Parathyroid adenoma (tissue), 2 donors: ENCODE data around the gene H19.

Source experiments
- H2AFZ ChIP-seq: fragments of 300-600 bp; sonication (generic); one replicate; pipeline ENCODE4 v1.7.0; 2017; ENCODE audit warnings: antibody characterized with exemption, mild to moderate bottlenecking
- H3K27ac ChIP-seq: fragments of 300-600 bp; sonication (generic); one replicate; pipeline ENCODE4 v1.7.0; 2017
- H3K27me3 ChIP-seq: fragments of 300-600 bp; sonication (generic); one replicate; pipeline ENCODE4 v1.7.0; 2017; ENCODE audit warnings: low read length; ENCODE audit not compliant: control insufficient read depth, insufficient read depth
- H3K36me3 ChIP-seq: fragments of 300-600 bp; sonication (generic); one replicate; pipeline ENCODE4 v1.7.0; 2017; ENCODE audit warnings: low read length; ENCODE audit not compliant: control insufficient read depth, insufficient read depth
- H3K4me1 ChIP-seq: fragments of 300-600 bp; sonication (generic); one replicate; pipeline ENCODE4 v1.7.0; 2017; ENCODE audit warnings: control low read depth
- H3K4me2 ChIP-seq: fragments of 300-600 bp; sonication (generic); one replicate; pipeline ENCODE4 v1.7.0; 2017; ENCODE audit warnings: low read length
- H3K4me3 ChIP-seq: fragments of 300-600 bp; sonication (generic); one replicate; pipeline ENCODE4 v1.7.0; 2017; ENCODE audit warnings: low read depth, low read length
- H3K79me2 ChIP-seq: fragments of 300-600 bp; sonication (generic); one replicate; pipeline ENCODE4 v1.7.0; 2017; ENCODE audit warnings: control low read depth
- H3K9ac ChIP-seq: fragments of 300-600 bp; sonication (generic); one replicate; pipeline ENCODE4 v1.7.0; 2017; ENCODE audit warnings: mild to moderate bottlenecking
- H3K9me3 ChIP-seq: fragments of 300-600 bp; sonication (generic); one replicate; pipeline ENCODE4 v1.7.0; 2017; ENCODE audit warnings: low read length; ENCODE audit not compliant: control insufficient read depth
- CTCF ChIP-seq: fragments of 300-600 bp; sonication (generic); IDR thresholded peaks from one replicate; pipeline ENCODE4 v1.7.0; 2017; ENCODE audit warnings: antibody characterized with exemption, mild to moderate bottlenecking
- donor health status: primary hyperparathyroidism.

The H19 gene

GRCh38 chr11:2036863-2037486 is 39.3 kb upstream of the H19 start:
- H3K27me3 ChIP-seq = no peaks in the 10 kb centered on the region
- no peak overlapping the region for H3K4me3 ChIP-seq
- no peaks in the 10 kb centered on the region for H3K4me1 ChIP-seq
- no peak overlapping the region for H3K4me2 ChIP-seq
- H2AFZ ChIP-seq = no peak overlapping the region
- no peak overlapping the region for H3K27ac ChIP-seq
- H3K9me3 ChIP-seq = no peaks in the 10 kb centered on the region
- H3K36me3 ChIP-seq = no peaks in the 10 kb centered on the region
- H3K79me2 ChIP-seq = no peaks in the 10 kb centered on the region
- TF ChIP-seq CTCF = no peak
- H3K9ac ChIP-seq = no peak overlapping the region

DNA sequence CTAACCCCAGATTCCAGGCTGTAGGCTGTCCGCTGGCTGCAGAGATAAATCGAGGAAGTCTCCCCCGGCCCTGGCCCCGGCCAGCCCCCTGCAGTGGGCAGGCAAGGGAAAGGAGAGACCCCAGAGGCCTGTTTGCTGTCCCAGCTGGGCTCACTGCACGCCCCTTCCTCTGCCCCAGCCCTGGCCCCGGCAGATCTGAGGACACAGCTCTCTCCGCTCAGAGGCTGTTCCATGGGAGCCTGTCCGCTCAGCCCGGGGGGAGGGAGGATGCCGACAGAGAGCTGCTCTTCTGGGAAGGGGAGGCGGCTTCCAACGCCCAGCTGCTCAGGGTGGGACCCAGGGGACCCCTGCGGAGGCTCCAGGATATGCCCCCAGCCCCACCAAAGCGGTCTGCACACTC is 37.7 kb upstream of the H19 start:
- Histone ChIP-seq H3K79me2 (no peaks in the 10 kb centered on the region), H3K4me1 (no peaks in the 10 kb centered on the region), H3K4me3 (no peak overlapping the region), H3K27me3 (no peaks in the 10 kb centered on the region), H2AFZ (no peak overlapping the region), H3K9ac (no peak overlapping the region), H3K27ac (no peak overlapping the region), H3K36me3 (no peaks in the 10 kb centered on the region), H3K4me2 (no peak overlapping the region), H3K9me3 (no peaks in the 10 kb centered on the region)
- no peak for TF ChIP-seq CTCF

- Histone ChIP-seq H3K27me3 (no peaks in the 10 kb centered on the region), H3K27ac (no peak overlapping the region), H3K4me1 (no peaks in the 10 kb centered on the region), H3K36me3 (no peaks in the 10 kb centered on the region), H3K79me2 (no peaks in the 10 kb centered on the region), H3K9me3 (no peaks in the 10 kb centered on the region), H2AFZ (no peak overlapping the region), H3K4me2 (no peak overlapping the region), H3K4me3 (no peak overlapping the region), H3K9ac (no peak overlapping the region)
- TF ChIP-seq CTCF = no peak
Measured at GRCh38 chr11:2031058-2031457, 33.4 kb upstream of the H19 start.

GRCh38 chr11:2027708-2028107 is 30.1 kb upstream of the H19 start:
- no peak for TF ChIP-seq CTCF
- Histone ChIP-seq H3K9me3 (no peaks in the 10 kb centered on the region), H3K4me2 (no peak overlapping the region), H3K9ac (no peak overlapping the region), H3K4me1 (no peaks in the 10 kb centered on the region), H3K36me3 (no peaks in the 10 kb centered on the region), H2AFZ (no peak overlapping the region), H3K27me3 (no peaks in the 10 kb centered on the region), H3K79me2 (no peaks in the 10 kb centered on the region), H3K4me3 (no peak overlapping the region), H3K27ac (no peak overlapping the region)

GRCh38 chr11:2015025-2015424 is 17.4 kb upstream of the H19 start:
- Histone ChIP-seq H3K9me3 (no peaks in the 10 kb centered on the region), H3K79me2 (no peaks in the 10 kb centered on the region), H3K4me2 (no peak overlapping the region), H3K9ac (no peak overlapping the region), H3K27ac (no peak overlapping the region), H3K36me3 (no peaks in the 10 kb centered on the region), H3K4me1 (no peaks in the 10 kb centered on the region), H3K4me3 (no peak overlapping the region), H2AFZ (no peak overlapping the region), H3K27me3 (no peaks in the 10 kb centered on the region)
- TF ChIP-seq CTCF = no peak
